ENCODE results near the gene LINGO3. TPM values are rescaled to one million over a fixed set of nuclear protein-coding genes. Genes with fewer than 3 reads are reported as not detected.

The LINGO3 gene
- total RNA-seq, result not detected in 2 replicates

GRCh38 chr19:2308114-2308556 is at the start of gene LINGO3:
Gene LINGO3, minus strand, starts transcription at chr19:2308154. Its CDS starts 16,378 bp downstream, at chr19:2291776.

DNA sequence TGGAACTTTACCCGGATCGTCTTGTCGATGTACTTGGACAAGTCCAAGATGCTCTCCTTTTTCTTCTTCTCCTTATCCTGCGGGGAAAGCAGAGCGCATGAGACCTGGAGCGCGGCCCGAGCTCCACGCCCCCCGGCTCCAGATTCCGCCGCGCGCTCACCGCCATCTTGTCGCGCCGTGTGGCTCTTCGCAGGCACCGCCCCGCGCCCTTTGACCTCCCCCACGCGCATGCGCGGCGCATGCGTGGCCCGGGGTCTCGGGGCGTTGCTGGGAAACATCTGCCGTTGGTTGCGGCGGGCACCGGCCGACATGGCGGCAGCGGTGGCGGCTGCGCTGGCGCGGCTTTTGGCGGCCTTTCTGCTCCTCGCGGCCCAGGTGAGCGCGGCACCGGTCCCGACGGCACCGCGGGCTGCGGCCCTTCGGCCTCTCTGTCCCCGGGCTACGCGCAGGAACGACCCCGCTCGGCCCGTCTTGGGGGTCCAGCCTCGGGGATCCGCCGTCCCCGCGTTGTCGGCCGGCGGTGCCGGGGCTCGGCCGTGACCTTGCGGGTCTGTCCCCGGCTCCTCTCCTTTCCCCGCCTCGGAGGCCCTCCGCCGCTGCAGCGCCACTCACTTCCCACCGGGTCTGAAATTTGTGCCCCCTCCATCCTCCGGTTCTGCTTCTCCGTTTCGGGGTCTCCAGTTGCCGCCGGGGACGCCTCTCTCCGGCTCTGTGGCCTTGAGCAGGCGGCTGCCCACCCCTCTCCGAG is 20.6 kb upstream of the LINGO3 start, which contains the start of the genes LSM7 and SPPL2B:
Gene LSM7, minus strand, starts transcription at position 186 of the 748 bp plus-strand sequence. Its CDS starts 20 bp downstream, at position 166.
Gene SPPL2B, plus strand, starts transcription at position 284 of the 748 bp plus-strand sequence. Its CDS starts 26 bp downstream, at position 310.

GRCh38 chr19:2282062-2282861 is 25.7 kb downstream of the LINGO3 start, which contains the start of gene PEAK3:
Gene PEAK3, minus strand, starts transcription at chr19:2282175. Its CDS starts 1,244 bp downstream, at chr19:2280931.

Other genes with a start within 250 kb of the LINGO3 start
- 65.2 and 66.1 TPM in 2 replicates for gene MOB3A, start 211.8 kb downstream of the LINGO3 start, total RNA-seq
- gene IZUMO4, start 211.2 kb downstream of the LINGO3 start, total RNA-seq, result 1.7 and 2.6 TPM in 2 replicates
- gene AP3D1, start 156.6 kb downstream of the LINGO3 start, total RNA-seq, result 146 and 181 TPM in 2 replicates
- 5.2 and 8.3 TPM in 2 replicates for gene DOT1L, start 144.2 kb downstream of the LINGO3 start, total RNA-seq
- 33.8 and 37.4 TPM in 2 replicates for gene PLEKHJ1, start 71.8 kb downstream of the LINGO3 start, total RNA-seq
- 20.9 and 33.6 TPM in 2 replicates for gene SF3A2, start 71.3 kb downstream of the LINGO3 start, total RNA-seq
- gene AMH, start 58.8 kb downstream of the LINGO3 start, total RNA-seq, result 1.6 and 2.1 TPM in 2 replicates
- not detected in 2 replicates for gene JSRP1, start 51.7 kb downstream of the LINGO3 start, total RNA-seq
- gene PEAK3, start 26.0 kb downstream of the LINGO3 start, total RNA-seq, result under 0.01 TPM in 1 of 2 replicates, not detected in the other
- 50.0 and 52.1 TPM in 2 replicates for gene LSM7, start 20.4 kb upstream of the LINGO3 start, total RNA-seq
- gene SPPL2B, start 20.5 kb upstream of the LINGO3 start, total RNA-seq, result 29.3 and 36.0 TPM in 2 replicates
- under 0.01 TPM in 1 of 2 replicates, not detected in the other for gene TMPRSS9, start 52.1 kb upstream of the LINGO3 start, total RNA-seq
- gene TIMM13, start 119.4 kb upstream of the LINGO3 start, total RNA-seq, result 32.5 and 33.1 TPM in 2 replicates
- 41.1 and 44.9 TPM in 2 replicates for gene LMNB2, start 148.8 kb upstream of the LINGO3 start, total RNA-seq
- gene GADD45B, start 168.0 kb upstream of the LINGO3 start, total RNA-seq, result 84.1 and 91.1 TPM in 2 replicates

All from hair follicle dermal papilla cell (primary cell).